SK-N-SH (cell line): ENCODE results near the gene CFAP65. TPM values are rescaled to one million over a fixed set of nuclear protein-coding genes. Genes with fewer than 3 reads are reported as not detected.

Experiments used
- CTCF ChIA-PET: fragments of 300-600, 350-600 bp; formaldehyde crosslinking; extraction: SDS; loops from one replicate; lab custom pipeline; 2021; lab: Yijun Ruan, JAX
- POLR2A ChIA-PET: fragments of 350-600 bp; sonication (Branson Sonifier 250); formaldehyde crosslinking; extraction: SDS; loops from one replicate; lab custom pipeline; 2020; ENCODE audit warnings: antibody characterized with exemption, inconsistent platforms; lab: Yijun Ruan, JAX
- DNase-seq: peaks from one replicate; pipeline ENCODE4 v3.0.0; 2012
- H2AFZ ChIP-seq: fragments of 200-600 bp; sonication (generic); 2 replicates; pipeline ENCODE4 v1.8.1; 2016; ENCODE audit warnings: antibody characterized with exemption, mild to moderate bottlenecking, low read depth
- H3F3A ChIP-seq: fragments of 200-600 bp; sonication (generic); replicated peaks from 2 replicates; pipeline ENCODE3; 2016; ENCODE audit warnings: antibody characterized with exemption, mild to moderate bottlenecking; ENCODE audit not compliant: insufficient read depth
- H3K27ac ChIP-seq, 2 experiments: fragments of 200-500 bp in 1 of 2; fragments of 200-600 bp in 1 of 2; sonication (Bioruptor generic) in 1 of 2; sonication (generic), shearing (Covaris generic) in 1 of 2; 2 replicates each; pipeline versions ENCODE4 v1.5.1 to v1.6.1; 2014 to 2016; ENCODE audit warnings: low read depth in 2 of 2, inconsistent platforms in 1 of 2, low read length in 1 of 2, mild to moderate bottlenecking in 1 of 2, mixed read lengths in 1 of 2
- H3K27me3 ChIP-seq: fragments of 200-600 bp; sonication (generic), shearing (Covaris generic); 2 replicates; pipeline ENCODE4 v1.6.1; 2016; ENCODE audit warnings: mixed run types; ENCODE audit not compliant: insufficient read depth
- H3K36me3 ChIP-seq, 2 experiments: fragments of 200-500 bp in 1 of 2; fragments of 200-600 bp in 1 of 2; sonication (Bioruptor generic) in 1 of 2; sonication (generic) in 1 of 2; replicated peaks in 1 of 2; 2 replicates each; pipeline versions ENCODE3 to v1.5.1; 2014 to 2016; ENCODE audit warnings: low read length in 1 of 2, mild to moderate bottlenecking in 1 of 2; ENCODE audit not compliant: insufficient read depth in 2 of 2, control insufficient read depth in 1 of 2
- H3K4me1 ChIP-seq, 2 experiments: fragments of 200-500 bp in 1 of 2; fragments of 200-600 bp in 1 of 2; sonication (Bioruptor generic) in 1 of 2; sonication (generic), shearing (Covaris generic) in 1 of 2; 2 replicates each; pipeline versions ENCODE4 v1.5.1 to v1.6.1; 2014 to 2016; ENCODE audit warnings: low read depth in 1 of 2, low read length in 1 of 2, mixed run types in 1 of 2; ENCODE audit not compliant: insufficient read depth in 2 of 2, control insufficient read depth in 1 of 2
- H3K4me2 ChIP-seq: fragments of 200-600 bp; sonication (generic), shearing (Covaris generic); 2 replicates; pipeline ENCODE4 v1.6.1; 2017; ENCODE audit warnings: mixed run types
- H3K4me3 ChIP-seq, 2 experiments: fragments of 200-500 bp in 1 of 2; fragments of 200-600 bp in 1 of 2; sonication (Bioruptor generic) in 1 of 2; sonication (generic), shearing (Covaris generic) in 1 of 2; 2 replicates each; pipeline versions ENCODE4 v1.5.1 to v1.8.1; 2014 to 2016; ENCODE audit warnings: low read depth in 2 of 2, inconsistent platforms in 1 of 2, low read length in 1 of 2, mild to moderate bottlenecking in 1 of 2, mixed read lengths in 1 of 2, moderate library complexity in 1 of 2
- H3K79me2 ChIP-seq: fragments of 200-600 bp; sonication (generic); 2 replicates; pipeline ENCODE4 v1.8.1; 2017; ENCODE audit warnings: mild to moderate bottlenecking; ENCODE audit not compliant: insufficient read depth
- H3K9ac ChIP-seq: fragments of 200-600 bp; sonication (generic); 2 replicates; pipeline ENCODE4 v1.6.1; 2017; ENCODE audit warnings: mixed run types
- H3K9me2 ChIP-seq: fragments of 200-600 bp; sonication (generic); 2 replicates; pipeline ENCODE4 v1.6.1; 2017; ENCODE audit warnings: mixed run types
- H3K9me3 ChIP-seq: fragments of 200-600 bp; sonication (generic); 2 replicates; pipeline ENCODE4 v1.6.1; 2017; ENCODE audit warnings: mixed run types, mild to moderate bottlenecking, moderate library complexity
- H4K20me1 ChIP-seq: fragments of 200-600 bp; sonication (generic); 2 replicates; pipeline ENCODE4 v1.6.1; 2017; ENCODE audit warnings: mild to moderate bottlenecking, mixed run types; ENCODE audit not compliant: insufficient read depth
- CHD2 ChIP-seq: fragments of 150-350 bp; IDR thresholded peaks from 2 replicates; pipeline ENCODE4 v1.6.1; 2018; ENCODE audit warnings: low read length; ENCODE audit not compliant: partially characterized antibody
- CTCF ChIP-seq: fragments of 200-600 bp; sonication (generic); IDR thresholded peaks from 2 replicates; pipeline ENCODE4 v1.6.1; 2017; ENCODE audit warnings: antibody characterized with exemption, mild to moderate bottlenecking, moderate library complexity
- EZH2phosphoT487 ChIP-seq: fragments of 200-600 bp; sonication (generic); IDR thresholded peaks from 2 replicates; pipeline ENCODE4 v1.6.1; 2017; ENCODE audit warnings: low read depth, mixed run types, mild to moderate bottlenecking, antibody characterized with exemption, moderate library complexity, borderline replicate concordance
- FOXM1 ChIP-seq: IDR thresholded peaks from 2 replicates; pipeline ENCODE4 v1.4.0; 2012; ENCODE audit warnings: low read depth, mild to moderate bottlenecking
- MXI1 ChIP-seq: IDR thresholded peaks from 2 replicates; pipeline ENCODE4 v1.6.1; 2012; ENCODE audit warnings: mild to moderate bottlenecking, low read depth, low read length, improper control_type of control experiment
- NRF1 ChIP-seq: IDR thresholded peaks from 2 replicates; pipeline ENCODE4 v1.6.1; 2012; ENCODE audit warnings: low read depth, mild to moderate bottlenecking, low read length
- REST ChIP-seq: IDR thresholded peaks from 2 replicates; pipeline ENCODE4 v1.6.1; 2012; ENCODE audit warnings: mild to moderate bottlenecking, low read depth, low read length, moderate library complexity
- SIN3A ChIP-seq: IDR thresholded peaks from 2 replicates; pipeline ENCODE4 v1.6.1; 2012; ENCODE audit warnings: low read depth, mild to moderate bottlenecking, low read length, moderate library complexity, borderline replicate concordance
- TAF1 ChIP-seq: IDR thresholded peaks from 2 replicates; pipeline ENCODE4 v1.6.1; 2012; ENCODE audit warnings: low read depth, mild to moderate bottlenecking, low read length, moderate library complexity, borderline replicate concordance
- USF2 ChIP-seq: fragments of 150-350 bp; IDR thresholded peaks from 2 replicates; pipeline ENCODE4 v1.6.1; 2017; ENCODE audit warnings: antibody characterized with exemption, low read length, low read depth, borderline replicate concordance
- YY1 ChIP-seq: IDR thresholded peaks from 2 replicates; pipeline ENCODE4 v1.4.0; 2012; ENCODE audit warnings: low read depth, mild to moderate bottlenecking
- ZBTB33 ChIP-seq: IDR thresholded peaks from 2 replicates; pipeline ENCODE4 v1.4.0; 2012; ENCODE audit warnings: low read depth, borderline replicate concordance
- WGBS: methylation state at CpG from one replicate; pipeline ENCODE4 v1.1.6; 2017; ENCODE audit warnings: low lambda C conversion rate; 5-methylcytosine and 5-hydroxymethylcytosine counted together
- polyA plus RNA-seq, 3 experiments: library from polyadenylated mRNA; depleted of rRNA; stranded (reverse); fragments of >200 nt; gene quantifications; 2 replicates each; pipeline ENCODE4 v1.2.3, GENCODE V29; 2012

CFAP65 gene
- polyA plus RNA-seq, 1 of the 3 experiments (the other 2 are of a cell fraction) = 0.95 TPM

GRCh38 chr2:218961651-218962570 lies 79.4 kb downstream of the CFAP65 start:
- peak overlapping the region; percentile 63; the same call in 1 of the 2 replicates for H3K4me2 ChIP-seq
- H3K4me3 ChIP-seq = peak overlapping the region in 1 of 2 experiments; percentile 63; a peak in 2 of 4 replicates
- peaks cover 8 to 40% of the 10 kb centered on the region in 2 experiments; a peak in 2 of 4 replicates for H3K4me1 ChIP-seq
- TF ChIP-seq CHD2 = peak; percentile 93
- TF ChIP-seq REST = peak; percentile 93
- peak; percentile 10; the same call in 1 of the 2 replicates for TF ChIP-seq MXI1
- no peak for TF ChIP-seq USF2
- WGBS = 6% methylated on average over 30 of the region's 34 CpGs
- H2AFZ ChIP-seq = no peak overlapping the region
- no peaks in the 10 kb centered on the region for H3K9me3 ChIP-seq
- CTCF ChIA-PET = interaction anchor here (0.6 to 13.5 kb wide), 12 partner anchors 17 to 1501 kb away, joined by 3 to 208 read pairs (median 4); partner anchors contain the start of gene FEV
- H4K20me1 ChIP-seq = no peaks in the 10 kb centered on the region
- H3K27ac ChIP-seq = peak overlapping the region in 1 of 2 experiments; percentile 94; a peak in 2 of 4 replicates
- H3K9me2 ChIP-seq = no peaks in the 10 kb centered on the region
- POLR2A ChIA-PET = interaction anchor here (0.6 to 4.1 kb wide), 8 partner anchors 21 to 268 kb away, joined by 3 to 21 read pairs (median 6); partner anchors contain the start of gene ANKZF1
- peaks cover 34% of the 10 kb centered on the region for H3K27me3 ChIP-seq
- H3K36me3 ChIP-seq = no peaks in the 10 kb centered on the region
- DNase-seq = peak; percentile 74
- no peak overlapping the region for H3K9ac ChIP-seq
- H3K79me2 ChIP-seq = no peaks in the 10 kb centered on the region
- H3F3A ChIP-seq = peaks cover 5% of the 10 kb centered on the region

GRCh38 chr2:218961229-218961628 lies 80.1 kb downstream of the CFAP65 start:
- H2AFZ ChIP-seq = no peak overlapping the region
- H3K79me2 ChIP-seq = no peaks in the 10 kb centered on the region
- 2% methylated on average over 4 of the region's 4 CpGs for WGBS
- no peaks in the 10 kb centered on the region for H4K20me1 ChIP-seq
- H3K27ac ChIP-seq = peak overlapping the region in 1 of 2 experiments; percentile 94; a peak in 2 of 4 replicates
- H3K9ac ChIP-seq = no peak overlapping the region
- H3K36me3 ChIP-seq = no peaks in the 10 kb centered on the region
- ChIA-PET CTCF (interaction anchor here (0.6 to 13.5 kb wide), 10 partner anchors 18 to 1501 kb away, joined by 3 to 208 read pairs (median 4); partner anchors contain the start of gene FEV), POLR2A (interaction anchor here (0.6 to 1.9 kb wide), 7 partner anchors 34 to 269 kb away, joined by 3 to 7 read pairs (median 3); partner anchors contain the start of gene ANKZF1)
- peaks cover 8 to 40% of the 10 kb centered on the region in 2 experiments; a peak in 2 of 4 replicates for H3K4me1 ChIP-seq
- H3K27me3 ChIP-seq = peaks cover 37% of the 10 kb centered on the region
- peaks cover 5% of the 10 kb centered on the region for H3F3A ChIP-seq
- H3K9me2 ChIP-seq = no peaks in the 10 kb centered on the region
- no peaks in the 10 kb centered on the region for H3K9me3 ChIP-seq
- peak overlapping the region in 1 of 2 experiments; percentile 63; a peak in 2 of 4 replicates for H3K4me3 ChIP-seq
- H3K4me2 ChIP-seq = no peak overlapping the region
- no peak for DNase-seq
- TF ChIP-seq NRF1 (no peak), CTCF (no peak), CHD2 (no peak), MXI1 (no peak), EZH2phosphoT487 (no peak), ZBTB33 (no peak), TAF1 (no peak), YY1 (no peak), SIN3A (no peak), FOXM1 (no peak)
